HG03565 (cell line): ENCODE results near the gene PEPD.
"Not testable (repeated sequence)": the region's sequence is repeated elsewhere in the genome, so short reads cannot be mapped to it uniquely, and the experiment has no call there.

ENCODE experiments used
- ATAC-seq: cut with Tn5 transposase; IDR thresholded peaks from one replicate; pipeline ENCODE4 v1.9.1; 2021; ENCODE audit warnings: mild to moderate bottlenecking, moderate library complexity; ENCODE audit not compliant: unreplicated experiment

The PEPD gene

GRCh38 chr19:33499248-33499647 is 22.3 kb downstream of the PEPD start:
- ATAC-seq = no peak

GRCh38 chr19:33498391-33499000 is 23.1 kb downstream of the PEPD start:
- ATAC-seq = no peak

- ATAC-seq = no peak
These were observed 23.8 kb downstream of the PEPD start for GRCh38 chr19:33497778-33498175.

- ATAC-seq = no peak
These were observed 24.3 kb downstream of the PEPD start for GRCh38 chr19:33497131-33497777.

GRCh38 chr19:33496038-33496895 is 25.3 kb downstream of the PEPD start:
- no peak for ATAC-seq

GRCh38 chr19:33493401-33494275 is 28.0 kb downstream of the PEPD start:
- no peak for ATAC-seq

- ATAC-seq = no peak
These were observed 28.6 kb downstream of the PEPD start for GRCh38 chr19:33492951-33493350.

- ATAC-seq = no peak
These were observed 29.5 kb downstream of the PEPD start for GRCh38 chr19:33492090-33492489.

GRCh38 chr19:33490596-33490995 is 31.0 kb downstream of the PEPD start:
- not testable (repeated sequence) for ATAC-seq

GRCh38 chr19:33490041-33490451 is 31.5 kb downstream of the PEPD start:
- ATAC-seq = no peak

GRCh38 chr19:33488826-33489225 is 32.8 kb downstream of the PEPD start:
- no peak for ATAC-seq

- no peak for ATAC-seq
These were observed 33.4 kb downstream of the PEPD start for GRCh38 chr19:33487901-33488800.

GRCh38 chr19:33486936-33487811 is 34.4 kb downstream of the PEPD start:
- ATAC-seq = no peak

- ATAC-seq = no peak
These were observed 35.2 kb downstream of the PEPD start for GRCh38 chr19:33486407-33486806.

- ATAC-seq = no peak
These were observed 37.3 kb downstream of the PEPD start for GRCh38 chr19:33484226-33484774.

- no peak for ATAC-seq
These were observed 39.1 kb downstream of the PEPD start for GRCh38 chr19:33482476-33482875.

GRCh38 chr19:33481863-33482262 is 39.7 kb downstream of the PEPD start:
- no peak for ATAC-seq

- ATAC-seq = not testable (repeated sequence)
These were observed 42.0 kb downstream of the PEPD start for GRCh38 chr19:33479570-33479969.

GRCh38 chr19:33477781-33478180 is 43.8 kb downstream of the PEPD start:
- ATAC-seq = no peak
